Middle frontal gyrus (tissue), 1 donor: ENCODE measurements around the gene COL6A1.
"Not testable (repeated sequence)": the region's sequence is repeated elsewhere in the genome, so short reads cannot be mapped to it uniquely, and the experiment has no call there.

ENCODE experiments used
- DNase-seq: peaks from one replicate; pipeline ENCODE4 v3.0.0-alpha.2; 2015; ENCODE audit warnings: low spot score; ENCODE audit errors: extremely low spot score

The COL6A1 gene

GRCh38 chr21:46027851-46028493, 46.4 kb downstream of the COL6A1 start:
- DNase-seq = no peak

GRCh38 chr21:46028573-46029091, 47.1 kb downstream of the COL6A1 start:
- DNase-seq = no peak

GRCh38 chr21:46029186-46029924, 47.8 kb downstream of the COL6A1 start:
- DNase-seq = no peak

DNA sequence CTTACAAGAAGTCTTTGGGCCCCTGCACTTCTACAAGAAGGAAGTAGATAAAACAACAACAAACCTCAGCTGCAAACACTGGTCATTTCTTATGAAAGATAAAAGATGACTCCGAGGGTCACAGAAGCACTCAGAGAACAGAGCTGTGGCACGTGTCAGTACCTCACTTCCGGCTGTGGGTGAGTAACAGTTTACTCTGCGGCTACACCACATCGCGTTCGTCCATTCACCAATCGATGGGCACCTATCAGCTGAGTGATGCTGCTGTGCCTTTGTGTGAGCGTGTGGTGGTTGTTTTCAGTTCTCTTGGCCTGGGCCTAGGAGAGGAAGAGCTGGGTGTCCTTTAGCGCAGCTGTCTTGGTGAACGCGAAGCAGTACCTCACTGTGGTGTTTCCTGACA, 49.9 kb downstream of the COL6A1 start:
- DNase-seq = no peak

GRCh38 chr21:46032100-46032499, 50.5 kb downstream of the COL6A1 start:
- no peak for DNase-seq

DNA sequence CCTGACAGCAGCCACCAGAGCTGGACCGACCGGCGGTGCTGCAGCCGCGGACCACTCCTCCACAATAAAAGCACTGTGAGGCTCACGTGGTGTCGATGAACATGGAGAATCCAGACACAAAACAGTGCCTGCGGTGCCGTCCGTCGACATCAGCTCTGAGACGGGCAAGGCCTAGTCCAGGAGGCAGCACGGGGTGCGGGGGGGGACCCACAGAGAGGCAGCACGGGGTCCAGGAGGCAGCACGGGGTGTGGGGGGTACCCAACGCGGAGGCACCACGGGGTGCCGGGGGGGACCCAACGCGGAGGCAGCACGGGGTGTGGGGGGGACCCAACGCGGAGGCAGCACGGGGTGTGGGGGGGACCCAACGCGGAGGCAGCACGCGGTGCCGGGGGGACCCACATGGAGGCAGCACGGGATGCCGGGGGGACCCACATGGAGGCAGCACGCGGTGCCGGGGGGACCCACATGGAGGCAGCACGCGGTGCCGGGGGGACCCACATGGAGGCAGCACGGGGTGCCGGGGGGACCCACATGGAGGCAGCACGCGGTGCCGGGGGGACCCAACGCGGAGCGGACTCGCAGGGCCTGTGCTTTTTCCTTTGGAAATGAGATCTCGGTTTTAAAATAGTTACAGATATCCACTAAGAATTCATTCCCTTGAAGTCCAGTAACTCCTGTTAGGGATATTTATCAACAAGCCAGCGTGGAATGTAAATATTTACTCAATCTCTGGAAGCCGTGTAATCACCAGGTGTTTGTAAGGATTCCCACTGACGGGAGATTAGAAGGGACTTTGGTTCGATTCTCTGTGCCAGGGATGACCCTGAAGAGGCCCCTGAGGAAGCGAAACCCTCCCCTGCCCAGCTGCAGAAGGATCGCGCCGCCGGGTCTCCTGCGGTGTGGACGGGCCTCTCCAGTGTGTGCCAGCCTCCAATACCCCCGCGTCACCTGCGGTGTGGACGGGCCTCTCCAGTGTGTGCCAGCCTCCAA, 52.1 kb downstream of the COL6A1 start:
- no peak for DNase-seq

GRCh38 chr21:46035809-46036695, 54.5 kb downstream of the COL6A1 start:
- no peak for DNase-seq

DNA sequence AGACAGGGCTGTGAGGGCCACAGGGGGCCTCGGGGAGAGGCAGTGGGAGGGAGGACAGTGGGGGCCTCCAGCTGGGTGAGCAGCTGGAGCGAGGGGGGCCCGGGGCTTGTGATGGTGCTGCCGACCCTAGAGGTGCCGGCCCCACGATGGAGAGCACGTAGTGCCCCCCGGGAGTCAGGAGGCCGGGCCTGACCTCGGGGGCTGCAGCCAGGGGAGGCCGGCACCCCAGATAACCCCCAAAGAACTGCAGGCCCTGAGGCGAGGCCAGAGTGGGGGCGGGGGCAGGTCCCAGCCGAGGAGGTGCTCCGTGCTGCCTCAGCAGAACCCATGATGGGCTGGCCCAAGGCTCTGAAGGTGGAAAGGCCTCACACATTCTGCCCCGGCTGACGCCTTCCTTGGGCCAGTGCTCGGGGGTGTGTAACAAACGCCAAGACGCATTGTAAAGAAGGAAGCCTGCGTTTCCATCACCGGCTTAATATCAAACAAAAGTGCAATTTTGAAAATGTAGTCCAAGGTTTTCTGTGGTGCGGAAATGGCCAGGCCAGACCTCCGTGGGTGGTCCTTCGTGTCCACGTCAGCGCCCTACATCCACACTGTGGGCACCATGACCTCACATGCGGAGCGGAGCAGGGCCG, 55.2 kb downstream of the COL6A1 start:
- no peak for DNase-seq

- DNase-seq = no peak
Measured at GRCh38 chr21:46037331-46038325, 56.1 kb downstream of the COL6A1 start.

DNA sequence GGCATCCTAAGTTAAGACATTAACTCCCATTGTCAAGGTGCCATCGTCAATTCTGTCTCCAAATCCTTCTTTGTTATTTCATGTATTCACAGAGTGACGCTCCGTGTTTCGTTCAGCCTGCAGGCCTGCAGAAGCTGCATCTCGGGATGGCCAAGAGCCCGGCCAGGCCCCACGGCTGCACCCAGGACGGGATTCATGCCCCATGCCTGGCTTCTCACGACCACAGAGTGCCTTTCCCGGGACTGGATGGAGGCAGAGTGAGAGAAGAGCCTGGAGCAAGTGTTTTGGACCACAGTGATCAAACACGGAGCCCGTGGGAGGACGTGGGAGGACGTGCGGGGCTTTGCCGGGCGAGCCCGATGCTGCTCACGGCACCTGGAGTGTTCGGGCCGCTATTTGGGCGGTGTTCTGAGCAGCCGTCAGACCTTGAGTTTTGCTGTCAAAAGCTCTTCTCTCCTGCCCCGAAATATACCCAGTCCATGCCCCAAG, 56.8 kb downstream of the COL6A1 start:
- DNase-seq = no peak

DNA sequence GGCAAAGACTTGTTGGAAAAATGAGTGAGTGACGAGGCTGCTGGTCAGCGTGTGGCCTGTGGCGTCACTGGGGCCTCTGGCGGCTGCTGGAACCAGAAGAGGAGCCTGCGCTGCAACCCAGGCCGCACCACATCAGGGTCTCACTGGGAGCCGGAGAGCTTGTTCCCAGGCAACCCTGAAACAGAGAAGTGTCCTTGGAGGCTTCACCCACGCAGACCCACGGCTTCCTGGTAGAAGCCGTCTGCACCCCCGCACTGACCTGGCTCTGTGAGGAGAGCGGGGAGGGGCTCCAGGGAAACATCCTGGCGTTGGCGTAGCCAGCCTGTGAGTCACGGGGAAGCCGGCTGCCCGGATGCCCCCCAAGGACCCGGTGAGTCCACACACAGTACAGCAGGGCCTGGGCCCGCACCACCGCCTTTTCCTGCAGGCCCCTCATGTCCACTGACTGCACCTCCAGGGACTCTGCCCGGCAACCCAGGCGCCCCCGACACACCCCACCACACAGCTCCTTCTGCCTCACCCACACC, 57.4 kb downstream of the COL6A1 start:
- no peak for DNase-seq

- DNase-seq = no peak
Measured at GRCh38 chr21:46039891-46040660, 58.5 kb downstream of the COL6A1 start.

DNA sequence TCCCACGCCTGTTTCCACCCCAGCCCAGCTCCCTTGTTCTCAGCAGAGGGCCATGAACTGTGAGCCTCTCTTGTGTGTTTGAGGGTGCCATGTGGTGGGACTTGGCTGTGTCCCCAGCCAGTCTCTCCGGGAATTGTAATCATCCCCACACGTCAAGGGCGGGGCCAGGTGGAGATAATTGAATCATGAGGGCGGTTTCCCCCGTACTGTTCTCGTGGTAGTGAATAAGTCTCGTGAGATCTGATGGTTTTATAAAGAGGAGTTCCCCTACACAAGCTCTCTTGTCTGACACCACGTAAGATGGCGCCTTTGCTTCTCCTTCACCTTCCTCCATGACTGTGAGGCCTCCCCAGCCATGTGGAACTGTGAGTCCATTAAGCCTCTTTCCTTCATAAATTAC, 59.1 kb downstream of the COL6A1 start:
- no peak for DNase-seq

DNA sequence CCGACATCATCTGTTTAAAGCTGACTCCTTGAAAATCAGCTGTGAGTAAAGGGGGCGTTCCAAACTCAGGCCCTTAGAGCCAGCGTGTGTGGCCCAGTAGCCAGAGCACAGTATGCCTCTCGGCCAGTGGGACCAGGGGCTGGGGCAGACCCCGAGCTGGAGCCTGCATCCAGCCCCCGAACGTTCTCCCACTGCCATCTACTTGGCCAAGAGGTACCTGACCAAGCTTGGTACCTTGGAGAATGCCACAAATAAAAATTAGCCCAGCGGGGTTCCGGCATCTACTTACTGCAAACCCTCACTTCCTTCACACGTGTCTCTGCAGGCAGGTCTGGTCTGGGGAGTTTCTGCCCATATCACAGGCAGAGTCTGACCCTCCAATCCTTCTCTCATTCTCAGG, 59.6 kb downstream of the COL6A1 start:
- DNase-seq = no peak

- DNase-seq = no peak
Measured at GRCh38 chr21:46045154-46045553, 63.6 kb downstream of the COL6A1 start.

- no peak for DNase-seq
Measured at GRCh38 chr21:46046471-46046870, 64.9 kb downstream of the COL6A1 start.

- not testable (repeated sequence) for DNase-seq
Measured at GRCh38 chr21:46046906-46047305, 65.3 kb downstream of the COL6A1 start.
